22Rv1 (cell line): ENCODE data around the gene CYP1B1.
"Not testable (repeated sequence)": the region's sequence is repeated elsewhere in the genome, so short reads cannot be mapped to it uniquely, and the experiment has no call there.

Experiments used
- CTCF ChIP-seq: fragments of 450-650 bp; IDR thresholded peaks from 2 replicates; pipeline ENCODE4 v1.5.1; 2017; ENCODE audit warnings: mild to moderate bottlenecking
- ZFX ChIP-seq: fragments of 450-650 bp; IDR thresholded peaks from 2 replicates; pipeline ENCODE4 v1.6.1; 2017; ENCODE audit warnings: antibody characterized with exemption, borderline replicate concordance

- not testable (repeated sequence) for TF ChIP-seq CTCF, ZFX
Measured at GRCh38 chr2:38084556-38084955, 8.6 kb upstream of the CYP1B1 start.
